SU-DHL-6 (cell line): ENCODE results near the gene DNAJC5G.
A peak's percentile ranks its signal among the peaks of the same experiment; 100 is the strongest.

Experiments
- H2AFZ ChIP-seq: fragments of 200-600 bp; sonication (generic); 2 replicates; pipeline ENCODE4 v1.6.1; 2014; ENCODE audit warnings: low read depth, mild to moderate bottlenecking, moderate library complexity, mixed read lengths, antibody characterized with exemption, low read length; ENCODE audit not compliant: severe bottlenecking
- H3F3A ChIP-seq: fragments of 200-600 bp; shearing (Covaris generic); 2 replicates; pipeline ENCODE4 v1.6.0; 2016; ENCODE audit warnings: antibody characterized with exemption, mild to moderate bottlenecking; ENCODE audit not compliant: insufficient read depth
- H3K27ac ChIP-seq: fragments of 200-600 bp; sonication (generic); 2 replicates; pipeline ENCODE4 v1.5.1; 2016; ENCODE audit warnings: low read depth, mild to moderate bottlenecking, low read length, moderate library complexity, mixed read lengths
- H3K27me3 ChIP-seq: fragments of 200-600 bp; sonication (generic), shearing (Covaris generic); 2 replicates; pipeline ENCODE4 v1.6.0; 2014; ENCODE audit warnings: mild to moderate bottlenecking, low read length
- H3K36me3 ChIP-seq: fragments of 200-600 bp; sonication (generic); 2 replicates; pipeline ENCODE4 v1.6.1; 2014; ENCODE audit warnings: mild to moderate bottlenecking, low read length, mixed read lengths
- H3K4me2 ChIP-seq: fragments of 300-600, 200-600 bp; shearing (Covaris generic), sonication (generic); 2 replicates; pipeline ENCODE4 v1.6.0; 2014; ENCODE audit warnings: low read length, low read depth, mild to moderate bottlenecking; ENCODE audit not compliant: poor library complexity, severe bottlenecking
- H3K4me3 ChIP-seq: fragments of 200-600 bp; sonication (generic); 2 replicates; pipeline ENCODE4 v1.5.1; 2014; ENCODE audit warnings: antibody characterized with exemption, low read length, mild to moderate bottlenecking, mixed read lengths; ENCODE audit not compliant: insufficient read depth, poor library complexity, severe bottlenecking
- H3K79me2 ChIP-seq: fragments of 200-600 bp; sonication (generic); 2 replicates; pipeline ENCODE4 v1.6.1; 2014; ENCODE audit warnings: mild to moderate bottlenecking, low read length, moderate library complexity; ENCODE audit not compliant: insufficient read depth
- H3K9ac ChIP-seq: fragments of 200-600 bp; sonication (generic); 2 replicates; pipeline ENCODE4 v1.7.0; 2014; ENCODE audit warnings: mild to moderate bottlenecking, low read length
- H3K9me2 ChIP-seq: fragments of 200-600 bp; sonication (generic); replicated peaks from 2 replicates; pipeline ENCODE4 v1.6.1; 2014; ENCODE audit warnings: low read length; ENCODE audit not compliant: insufficient read depth
- H3K9me3 ChIP-seq: fragments of 200-600 bp; sonication (generic); 2 replicates; pipeline ENCODE4 v1.6.1; 2014; ENCODE audit warnings: low read length, mixed read lengths; ENCODE audit not compliant: insufficient read depth
- H4K20me1 ChIP-seq: fragments of 200-600 bp; sonication (generic); 2 replicates; pipeline ENCODE4 v1.6.1; 2014; ENCODE audit warnings: low read depth, mild to moderate bottlenecking, antibody characterized with exemption, low read length, moderate library complexity, mixed read lengths
- EZH2phosphoT487 ChIP-seq: fragments of 200-600 bp; sonication (generic), shearing (Covaris generic); conservative IDR thresholded peaks from 2 replicates; pipeline ENCODE4 v1.6.1; 2018; ENCODE audit warnings: mild to moderate bottlenecking, antibody characterized with exemption, low read length, moderate library complexity, mixed read lengths
- TF ChIP-seq, protein P1 (sequence below): fragments of 200-600 bp; sonication (generic); IDR thresholded peaks from one replicate; pipeline ENCODE4 v1.5.1; 2017; ENCODE audit warnings: antibody characterized with exemption, mild to moderate bottlenecking, low read length, moderate library complexity; ENCODE audit not compliant: insufficient read depth, poor library complexity, severe bottlenecking

DNAJC5G gene

DNA sequence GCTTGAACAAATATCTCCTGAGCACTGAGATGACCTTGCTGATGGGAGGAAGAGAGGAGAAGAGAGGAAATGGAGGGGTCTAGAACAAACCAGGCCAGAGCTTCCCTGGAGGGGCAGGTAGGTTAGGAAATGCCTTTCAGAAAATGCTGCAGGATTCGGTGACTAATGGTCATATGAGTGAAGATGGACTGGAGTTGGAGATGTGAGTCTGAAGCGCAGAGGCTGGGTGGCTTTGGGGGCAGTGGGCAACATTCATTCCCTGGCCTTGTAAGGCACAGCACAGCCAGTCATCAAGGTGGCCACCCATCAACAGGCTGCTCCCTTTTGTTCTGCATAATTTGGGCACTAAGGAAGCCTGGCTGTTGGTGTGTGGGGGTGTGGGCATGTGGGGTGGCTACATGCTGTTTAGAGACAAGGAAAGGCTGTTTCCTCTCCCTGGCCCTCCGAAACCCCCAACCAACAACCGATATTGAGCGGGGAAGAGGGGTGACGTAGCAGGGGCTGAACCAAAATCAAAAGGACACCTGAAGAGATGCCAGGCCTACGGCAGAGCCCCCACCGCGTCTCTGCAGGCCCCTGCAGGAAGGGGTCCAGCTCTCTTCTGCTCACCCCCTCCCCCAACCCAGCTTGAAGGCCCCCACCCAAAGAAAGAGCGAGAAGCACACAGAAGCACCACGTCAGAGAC lies 13.8 kb upstream of the DNAJC5G start:
- no peaks in the 10 kb centered on the region for H3F3A ChIP-seq
- no peak overlapping the region for H3K9ac ChIP-seq
- H3K9me3 ChIP-seq = no peaks in the 10 kb centered on the region
- no peak overlapping the region for H3K27ac ChIP-seq
- H3K9me2 ChIP-seq = no peaks in the 10 kb centered on the region
- H3K4me3 ChIP-seq = no peak overlapping the region
- no peaks in the 10 kb centered on the region for H3K27me3 ChIP-seq
- H3K79me2 ChIP-seq = no peaks in the 10 kb centered on the region
- TF ChIP-seq, protein P1, sequence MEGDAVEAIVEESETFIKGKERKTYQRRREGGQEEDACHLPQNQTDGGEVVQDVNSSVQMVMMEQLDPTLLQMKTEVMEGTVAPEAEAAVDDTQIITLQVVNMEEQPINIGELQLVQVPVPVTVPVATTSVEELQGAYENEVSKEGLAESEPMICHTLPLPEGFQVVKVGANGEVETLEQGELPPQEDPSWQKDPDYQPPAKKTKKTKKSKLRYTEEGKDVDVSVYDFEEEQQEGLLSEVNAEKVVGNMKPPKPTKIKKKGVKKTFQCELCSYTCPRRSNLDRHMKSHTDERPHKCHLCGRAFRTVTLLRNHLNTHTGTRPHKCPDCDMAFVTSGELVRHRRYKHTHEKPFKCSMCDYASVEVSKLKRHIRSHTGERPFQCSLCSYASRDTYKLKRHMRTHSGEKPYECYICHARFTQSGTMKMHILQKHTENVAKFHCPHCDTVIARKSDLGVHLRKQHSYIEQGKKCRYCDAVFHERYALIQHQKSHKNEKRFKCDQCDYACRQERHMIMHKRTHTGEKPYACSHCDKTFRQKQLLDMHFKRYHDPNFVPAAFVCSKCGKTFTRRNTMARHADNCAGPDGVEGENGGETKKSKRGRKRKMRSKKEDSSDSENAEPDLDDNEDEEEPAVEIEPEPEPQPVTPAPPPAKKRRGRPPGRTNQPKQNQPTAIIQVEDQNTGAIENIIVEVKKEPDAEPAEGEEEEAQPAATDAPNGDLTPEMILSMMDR = no peak
- no peak for TF ChIP-seq EZH2phosphoT487
- no peaks in the 10 kb centered on the region for H3K36me3 ChIP-seq
- H2AFZ ChIP-seq = no peak overlapping the region
- H4K20me1 ChIP-seq = no peaks in the 10 kb centered on the region
- H3K4me2 ChIP-seq = no peak overlapping the region

DNA sequence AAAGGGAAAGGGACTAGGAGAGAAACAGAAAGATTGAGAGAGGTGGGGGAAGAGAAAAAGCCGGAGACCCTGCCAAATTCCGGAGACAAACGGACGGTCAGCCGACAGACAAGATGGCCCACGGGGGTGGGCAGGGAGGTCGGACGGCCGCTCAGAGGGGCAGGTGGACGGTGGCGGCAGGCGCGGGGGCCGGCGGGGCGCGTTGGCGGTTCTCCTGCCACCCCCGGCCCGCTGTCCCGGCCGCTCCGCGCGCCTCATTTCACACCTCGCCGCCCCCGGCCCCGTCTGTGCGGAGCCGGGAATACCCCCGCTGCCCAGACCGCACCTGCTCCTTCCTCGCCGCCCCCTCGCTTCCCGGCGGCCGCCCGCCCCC lies 13.3 kb upstream of the DNAJC5G start:
- Histone ChIP-seq H3K9me2 (no peaks in the 10 kb centered on the region), H2AFZ (no peak overlapping the region), H4K20me1 (no peaks in the 10 kb centered on the region), H3K27me3 (no peaks in the 10 kb centered on the region), H3K9me3 (no peaks in the 10 kb centered on the region), H3K4me3 (peak overlapping the region; percentile 44), H3K79me2 (no peaks in the 10 kb centered on the region), H3K36me3 (no peaks in the 10 kb centered on the region), H3K9ac (no peak overlapping the region), H3F3A (no peaks in the 10 kb centered on the region), H3K27ac (no peak overlapping the region), H3K4me2 (peak overlapping the region; percentile 79)
- TF ChIP-seq, protein P1 = no peak
- TF ChIP-seq EZH2phosphoT487 = no peak

DNA sequence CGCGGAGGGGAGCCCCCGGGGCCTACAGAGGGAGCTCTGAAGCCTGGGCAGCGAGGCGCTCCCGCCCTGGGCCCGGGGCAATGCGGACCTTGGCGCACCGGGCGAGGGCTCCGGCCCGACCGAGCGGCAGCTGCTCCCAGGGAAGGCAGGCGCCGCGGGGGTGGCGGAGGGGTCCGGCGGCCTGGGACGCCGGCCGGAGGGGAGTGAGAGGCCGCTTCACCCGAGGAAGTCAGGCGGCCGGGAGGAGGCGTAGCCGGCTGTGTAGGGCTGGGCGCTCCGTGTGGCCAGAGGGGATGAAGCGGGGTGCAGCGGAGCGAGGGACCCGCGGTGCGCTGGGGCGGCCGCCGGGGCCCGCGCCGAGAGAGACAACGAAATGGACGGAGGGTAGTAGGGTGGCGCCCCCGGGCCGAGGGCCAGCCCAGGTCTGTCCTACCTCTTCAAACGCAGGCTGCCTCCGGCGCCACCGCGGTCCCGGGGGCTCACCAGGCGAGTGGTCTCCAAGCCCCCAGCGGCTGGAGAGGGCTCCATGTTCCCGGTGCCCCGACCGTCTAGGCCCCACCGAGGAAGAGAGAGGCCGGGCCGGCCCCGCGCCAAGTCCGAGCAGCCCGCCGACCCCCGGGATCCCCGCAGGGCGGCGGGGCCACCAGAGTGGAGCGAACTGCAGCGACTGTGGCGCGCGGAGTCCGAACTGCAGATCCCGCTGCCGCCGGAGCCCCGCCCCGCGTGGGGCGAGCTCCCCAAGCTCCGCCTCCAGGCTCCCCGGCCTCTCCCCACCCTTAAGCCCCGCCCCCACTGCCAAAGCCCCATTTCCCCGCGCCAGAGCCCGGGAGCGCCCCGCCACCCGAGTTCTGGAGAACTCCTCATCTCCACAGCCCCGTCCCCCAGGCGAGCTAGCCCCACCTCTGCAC lies 12.6 kb upstream of the DNAJC5G start, which contains the start of gene SLC30A3:
Gene SLC30A3, minus strand, starts transcription at position 669 of the 908 bp plus-strand sequence. Its CDS starts 141 bp downstream, at position 528.
- no peak within 1 kb of the TSS for H3K27ac ChIP-seq
- peak within 1 kb of the TSS; percentile 79 for H2AFZ ChIP-seq
- H3K9me2 ChIP-seq = no peaks in the 10 kb centered on the region
- peak within 1 kb of the TSS; percentile 45; the same call in 1 of the 2 replicates for H3K9ac ChIP-seq
- no peaks in the 10 kb centered on the region for H3K9me3 ChIP-seq
- TF ChIP-seq, protein P1 = no peak
- no peak; the same call in 1 of the 2 replicates for TF ChIP-seq EZH2phosphoT487
- H3K4me3 ChIP-seq = peak within 1 kb of the TSS; percentile 44
- H3K79me2 ChIP-seq = no peaks in the 10 kb centered on the region
- no peaks in the 10 kb centered on the region for H3K27me3 ChIP-seq
- H3K36me3 ChIP-seq = no peaks in the 10 kb centered on the region
- no peaks in the 10 kb centered on the region for H4K20me1 ChIP-seq
- peak within 1 kb of the TSS; percentile 79 for H3K4me2 ChIP-seq
- H3F3A ChIP-seq = no peaks in the 10 kb centered on the region
